Mammary epithelial cell (primary cell): Measurements from ENCODE around the gene RALGAPA2.

Experiments
- CTCF ChIP-seq, 2 donors: IDR thresholded peaks in 1 of 2; conservative IDR thresholded peaks in 1 of 2; 2 replicates each; pipeline ENCODE4 v1.5.1; 2011 to 2012; ENCODE audit warnings: inconsistent platforms in 2 of 2, low read length in 2 of 2, mild to moderate bottlenecking in 2 of 2, control low read depth in 1 of 2, low read depth in 1 of 2; ENCODE audit not compliant: insufficient read depth in 1 of 2; ENCODE audit errors: extremely low read depth in 1 of 2
- EZH2 ChIP-seq: IDR thresholded peaks from 2 replicates; pipeline ENCODE4 v1.6.1; 2012; ENCODE audit warnings: low read length, inconsistent platforms, borderline replicate concordance

- TF ChIP-seq CTCF (conservative IDR thresholded peaks at IDR 0.05 in 1 of 2, IDR thresholded peaks at IDR 0.05 in 1 of 2; ENCODE audit: extremely low read depth in 1 of 2, insufficient read depth in 1 of 2, low read depth in 1 of 2, low read length in 2 of 2), result no peak
- no peak for TF ChIP-seq EZH2
These were observed 62.5 kb downstream of the RALGAPA2 start for GRCh38 chr20:20649945-20650344.
